Spleen (tissue), 11 donors: ENCODE results near the gene CRIP2. TPM values are rescaled to one million over a fixed set of nuclear protein-coding genes. Genes with fewer than 3 reads are reported as not detected.

Experiments
- DNase-seq: peaks from one replicate; pipeline ENCODE4 v3.0.0-alpha.2; 2020
- H3K27ac ChIP-seq, 8 donors: fragments of 200-600 bp; sonication (generic) in 7 of 8; 1 replicate in 4 of 8; 2 replicates in 4 of 8; pipeline versions ENCODE4 v1.5.0 to v1.8.0; 2016 to 2021; ENCODE audit warnings: inconsistent platforms in 4 of 8, mild to moderate bottlenecking in 4 of 8, moderate library complexity in 1 of 8
- H3K27me3 ChIP-seq, 7 donors: fragments of 200-600 bp; sonication (generic) in 6 of 7; replicated peaks in 1 of 7; 1 replicate in 4 of 7; 2 replicates in 3 of 7; pipeline versions ENCODE4 v1.5.0 to v1.8.0; 2016 to 2021; ENCODE audit warnings: inconsistent platforms in 3 of 7, mild to moderate bottlenecking in 1 of 7
- H3K36me3 ChIP-seq, 6 donors: fragments of 200-600 bp; sonication (generic) in 5 of 6; 1 replicate in 4 of 6; 2 replicates in 2 of 6; pipeline versions ENCODE4 v1.5.0 to v1.8.0; 2016 to 2021; ENCODE audit warnings: inconsistent platforms in 2 of 6
- H3K4me1 ChIP-seq, 6 donors: fragments of 200-600 bp; sonication (generic) in 5 of 6; 1 replicate in 3 of 6; 2 replicates in 3 of 6; pipeline versions ENCODE4 v1.5.0 to v1.8.0; 2016 to 2021; ENCODE audit warnings: inconsistent platforms in 3 of 6
- H3K4me3 ChIP-seq, 8 donors: fragments of 200-600 bp; sonication (generic) in 7 of 8; 1 replicate in 4 of 8; 2 replicates in 4 of 8; pipeline versions ENCODE4 v1.5.0 to v1.8.0; 2016 to 2021; ENCODE audit warnings: inconsistent platforms in 4 of 8, mild to moderate bottlenecking in 4 of 8, moderate library complexity in 2 of 8
- H3K9me3 ChIP-seq, 8 donors: fragments of 200-600 bp; sonication (generic) in 7 of 8; 1 replicate in 4 of 8; 2 replicates in 4 of 8; pipeline versions ENCODE4 v1.5.0 to v1.8.0; 2016 to 2021; ENCODE audit warnings: inconsistent platforms in 4 of 8
- CTCF ChIP-seq, 11 experiments: fragments of 200-600 bp in 7 of 11; fragments of 450-650 bp in 4 of 11; sonication (generic) in 4 of 11; IDR thresholded peaks in 8 of 11; conservative IDR thresholded peaks in 3 of 11; 1 replicate in 7 of 11; 2 replicates in 4 of 11; pipeline versions ENCODE4 v1.4.0 to v1.8.0; 2016 to 2021; ENCODE audit warnings: antibody characterized with exemption in 11 of 11, inconsistent platforms in 4 of 11, mild to moderate bottlenecking in 1 of 11
- POLR2A ChIP-seq, 3 donors: fragments of 450-650 bp; IDR thresholded peaks; one replicate each; pipeline ENCODE4 v1.5.1; 2017; ENCODE audit warnings: antibody characterized with exemption in 3 of 3, mild to moderate bottlenecking in 1 of 3
- POLR2AphosphoS5 ChIP-seq, 3 donors: sonication (generic); formaldehyde crosslinking; IDR thresholded peaks; one replicate each; pipeline ENCODE4 v1.5.1; 2017; ENCODE audit warnings: antibody characterized with exemption in 3 of 3
- WGBS, 5 donors: extraction: QIAGEN DNeasy Blood & Tissue Kit in 3 of 5; methylation state at CpG; one replicate each; pipeline versions ENCODE4 v1.1.5 to v1.1.7; 2013 to 2018; 5-methylcytosine and 5-hydroxymethylcytosine counted together
- intact Hi-C: fragments of 100-400 bp; cut with DNase I; formaldehyde crosslinking; loops from one replicate; pipeline ENCODE4 v1.15.0; 2023; ENCODE audit warnings: low total_unique reads
- polyA plus RNA-seq, 3 donors: library from polyadenylated mRNA; stranded (reverse); fragments of 200-250 nt; gene quantifications; one replicate each; pipeline ENCODE4 v1.2.1, GENCODE V29; 2013
- total RNA-seq, 7 donors: library from RNA; depleted of rRNA in 3 of 7; stranded (reverse); fragments of >200 nt in 3 of 7; fragmentation: NEBNext Ultra II Directional in 4 of 7; extraction: Animal tissue kit (Norgen Biotek cat#: 25700) in 4 of 7; gene quantifications; one replicate each; pipeline versions ENCODE4 v1.1.0 to v1.2.1, GENCODE V29; 2016 to 2021
- donor health status: healthy with polysubstance abuse.
- donor health status: DM: no; HTN: no; CAD: no; lungs with moderate emphysema.
- donor health status: DM: no; HTN: no; CAD: no.
- donor health status: Bipolar disorder and iron deficiency.
- donor health status: healthy.
- donor health status: DM: no; HTN: no; CAD: no.
- donor health status: DM: yes; HTN: yes; CAD: no.

CRIP2 gene
- total and polyA plus RNA-seq, 10 donors, result 68.6 to 181 (median 111) TPM

DNA sequence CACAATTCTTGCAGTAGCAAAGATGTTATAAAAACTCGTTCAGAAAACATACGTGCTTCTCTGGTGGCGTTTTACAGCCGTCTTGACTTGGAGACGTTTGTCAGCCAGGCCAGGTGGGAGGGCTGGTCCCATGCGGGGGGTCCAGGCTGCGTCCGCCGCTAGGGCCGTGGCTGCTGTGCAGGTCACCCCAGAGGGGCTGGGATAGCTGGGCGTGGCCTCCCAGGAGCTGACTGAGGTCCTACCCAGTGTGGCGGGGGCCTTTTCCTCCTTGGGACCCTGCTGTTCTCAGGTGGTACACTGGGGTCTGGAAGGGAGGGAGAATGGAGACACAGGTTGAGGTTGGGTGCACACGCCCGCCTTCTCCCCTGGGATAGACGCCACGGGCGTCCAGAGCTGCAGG, 29.8 kb upstream of the CRIP2 start:
- intact Hi-C loops, result no loop called here

DNA sequence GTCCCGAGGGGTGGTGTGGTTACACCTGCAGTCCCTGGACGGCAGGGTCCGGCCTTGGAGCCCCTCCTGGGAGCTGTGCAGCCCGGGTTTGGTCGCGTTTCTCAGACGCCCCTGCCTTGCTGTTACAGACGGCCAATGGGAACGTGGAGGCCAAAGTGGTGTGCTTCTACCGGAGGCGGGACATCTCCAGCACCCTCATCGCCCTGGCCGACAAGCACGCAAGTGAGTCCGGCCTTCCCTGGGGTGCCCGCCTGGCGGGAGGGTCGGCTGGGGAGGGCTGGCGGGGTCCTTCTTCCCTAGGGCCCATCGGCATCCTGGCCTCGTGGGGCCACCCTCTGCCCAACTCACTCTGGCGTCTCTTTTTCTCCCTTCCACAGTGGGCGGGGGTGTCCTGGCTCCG, 29.3 kb upstream of the CRIP2 start:
- Histone ChIP-seq H3K9me3 (no peaks in the 10 kb centered on the region), H3K36me3 (peaks cover 0 to 67% (median 15%) of the 10 kb centered on the region in 6 donors), H3K27me3 (no peaks in the 10 kb centered on the region), H3K27ac (no peak overlapping the region), H3K4me1 (peaks cover 4 to 19% (median 12%) of the 10 kb centered on the region in 6 donors), H3K4me3 (no peak overlapping the region)
- no peak for TF ChIP-seq POLR2A (IDR thresholded peaks at IDR 0.05)
- TF ChIP-seq POLR2AphosphoS5 (IDR thresholded peaks at IDR 0.05), result no peak
- no peak for TF ChIP-seq CTCF (IDR thresholded peaks at IDR 0.05 in 8 of 11, conservative IDR thresholded peaks at IDR 0.05 in 3 of 11)
- intact Hi-C loops, result no loop called here
- 85 to 92% (median 90%) methylated on average over 13 to 24 of the region's 24 CpGs for WGBS, 5 donors
- DNase-seq, result no peak

More for the DNA sequence above, 29.8 kb upstream of the CRIP2 start:
- Histone ChIP-seq H3K27ac (no peak overlapping the region), H3K4me1 (peaks cover 4 to 19% (median 12%) of the 10 kb centered on the region in 6 donors), H3K4me3 (no peak overlapping the region), H3K9me3 (no peaks in the 10 kb centered on the region), H3K36me3 (peaks cover 0 to 67% (median 11%) of the 10 kb centered on the region in 6 donors), H3K27me3 (no peaks in the 10 kb centered on the region)
- no peak for DNase-seq
- TF ChIP-seq CTCF (IDR thresholded peaks at IDR 0.05 in 8 of 11, conservative IDR thresholded peaks at IDR 0.05 in 3 of 11), result no peak
- no peak for TF ChIP-seq POLR2A (IDR thresholded peaks at IDR 0.05)
- TF ChIP-seq POLR2AphosphoS5 (IDR thresholded peaks at IDR 0.05), result no peak
- WGBS, 5 donors, result 87 to 96% (median 91%) methylated on average over 11 to 17 of the region's 17 CpGs

GRCh38 chr14:105445901-105446845, 28.4 kb upstream of the CRIP2 start:
- WGBS, 5 donors, result 82 to 87% (median 86%) methylated on average over 16 to 26 of the region's 26 CpGs
- TF ChIP-seq CTCF (IDR thresholded peaks at IDR 0.05 in 8 of 11, conservative IDR thresholded peaks at IDR 0.05 in 3 of 11) (no peak), POLR2A (IDR thresholded peaks at IDR 0.05) (no peak), POLR2AphosphoS5 (IDR thresholded peaks at IDR 0.05) (no peak)
- no peaks in the 10 kb centered on the region for H3K9me3 ChIP-seq
- H3K4me1 ChIP-seq, result peaks cover 4 to 19% (median 12%) of the 10 kb centered on the region in 6 donors
- intact Hi-C loops, result no loop called here
- H3K4me3 ChIP-seq, result no peak overlapping the region
- no peak overlapping the region for H3K27ac ChIP-seq
- H3K27me3 ChIP-seq, result no peaks in the 10 kb centered on the region
- H3K36me3 ChIP-seq, result peaks cover 0 to 67% (median 19%) of the 10 kb centered on the region in 6 donors
- no peak for DNase-seq

- TF ChIP-seq POLR2AphosphoS5 (IDR thresholded peaks at IDR 0.05), result no peak
- no peak for TF ChIP-seq POLR2A (IDR thresholded peaks at IDR 0.05)
- TF ChIP-seq CTCF (IDR thresholded peaks at IDR 0.05 in 8 of 11, conservative IDR thresholded peaks at IDR 0.05 in 3 of 11), result no peak
- Histone ChIP-seq H3K9me3 (no peaks in the 10 kb centered on the region), H3K4me1 (peaks cover 4 to 19% (median 12%) of the 10 kb centered on the region in 6 donors), H3K27me3 (no peaks in the 10 kb centered on the region), H3K27ac (no peak overlapping the region), H3K4me3 (no peak overlapping the region), H3K36me3 (peaks cover 0 to 69% (median 23%) of the 10 kb centered on the region in 6 donors)
- 84 to 85% (median 84%) methylated on average over 8 to 14 of the region's 14 CpGs for WGBS, 5 donors
- intact Hi-C loops, result no loop called here
- DNase-seq, result no peak
Observed at GRCh38 chr14:105446971-105447370, 27.6 kb upstream of the CRIP2 start.
